MM.1S (cell line): ENCODE measurements around the gene PLCG1.

Experiments used
- CTCF ChIP-seq: fragments of 300-600 bp; sonication (generic); IDR thresholded peaks from 2 replicates; pipeline ENCODE4 v1.5.1; 2016; ENCODE audit warnings: antibody characterized with exemption, low read length, mixed read lengths
- EZH2 ChIP-seq: fragments of 300-600 bp; sonication (generic); optimal IDR thresholded peaks from 2 replicates; pipeline ENCODE3; 2017; ENCODE audit warnings: low read depth, mild to moderate bottlenecking, antibody characterized with exemption, low read length, mixed read lengths
- EZH2phosphoT487 ChIP-seq: fragments of 300-600 bp; sonication (generic); IDR thresholded peaks from 2 replicates; pipeline ENCODE4 v1.6.1; 2018; ENCODE audit warnings: antibody characterized with exemption, low read length

GRCh38 chr20:41118632-41119031 is 18.7 kb upstream of the PLCG1 start:
- TF ChIP-seq EZH2 (no peak), CTCF (no peak), EZH2phosphoT487 (no peak)
